NOMO-1 treated with dmso at 0.1 percent for 144 hours (cell line): ENCODE data around the gene CTNNA2.

Source experiments
- DNase-seq: peaks from one replicate; lab custom pipeline; 2025; ENCODE audit not compliant: unreplicated experiment; lab: John Stamatoyannopoulos, UW

CTNNA2 gene

GRCh38 chr2:79611448-79612016 is 98.7 kb downstream of the CTNNA2 start:
- no peak for DNase-seq

- no peak for DNase-seq
Measured at GRCh38 chr2:79612999-79613398, 100.1 kb downstream of the CTNNA2 start.

- DNase-seq, result no peak
Measured at GRCh38 chr2:79619442-79619841, 106.6 kb downstream of the CTNNA2 start.

GRCh38 chr2:79619976-79620375 is 107.1 kb downstream of the CTNNA2 start:
- no peak for DNase-seq

GRCh38 chr2:79620679-79621078 is 107.8 kb downstream of the CTNNA2 start:
- no peak for DNase-seq

GRCh38 chr2:79621252-79621651 is 108.4 kb downstream of the CTNNA2 start:
- no peak for DNase-seq

- no peak for DNase-seq
Measured at GRCh38 chr2:79621755-79622154, 108.9 kb downstream of the CTNNA2 start.

GRCh38 chr2:79622508-79622907 is 109.7 kb downstream of the CTNNA2 start:
- DNase-seq, result no peak

- DNase-seq, result no peak
Measured at GRCh38 chr2:79627237-79627636, 114.4 kb downstream of the CTNNA2 start.

GRCh38 chr2:79630060-79630459 is 117.2 kb downstream of the CTNNA2 start:
- no peak for DNase-seq

- DNase-seq, result no peak
Measured at GRCh38 chr2:79630972-79631557, 118.2 kb downstream of the CTNNA2 start.

- DNase-seq, result no peak
Measured at GRCh38 chr2:79638410-79638809, 125.6 kb downstream of the CTNNA2 start.

GRCh38 chr2:79638954-79639353 is 126.1 kb downstream of the CTNNA2 start:
- DNase-seq, result no peak

GRCh38 chr2:79640001-79640400 is 127.2 kb downstream of the CTNNA2 start:
- no peak for DNase-seq

- DNase-seq, result no peak
Measured at GRCh38 chr2:79649531-79649930, 136.7 kb downstream of the CTNNA2 start.

- no peak for DNase-seq
Measured at GRCh38 chr2:79660557-79660956, 147.7 kb downstream of the CTNNA2 start.

- DNase-seq, result no peak
Measured at GRCh38 chr2:79665091-79665490, 152.2 kb downstream of the CTNNA2 start.

GRCh38 chr2:79666430-79666829 is 153.6 kb downstream of the CTNNA2 start:
- DNase-seq, result no peak

GRCh38 chr2:79669714-79670113 is 156.9 kb downstream of the CTNNA2 start:
- DNase-seq, result no peak

GRCh38 chr2:79670198-79670597 is 157.3 kb downstream of the CTNNA2 start:
- DNase-seq, result no peak

GRCh38 chr2:79686884-79687283 is 174.0 kb downstream of the CTNNA2 start:
- DNase-seq, result no peak

- DNase-seq, result no peak
Measured at GRCh38 chr2:79695248-79695647, 182.4 kb downstream of the CTNNA2 start.

- DNase-seq, result no peak
Measured at GRCh38 chr2:79697200-79697599, 184.3 kb downstream of the CTNNA2 start.
